OCI-LY7 (cell line): ENCODE data around the gene VEPH1. TPM values are rescaled to one million over a fixed set of nuclear protein-coding genes. Genes with fewer than 3 reads are reported as not detected.

Experiments
- BruUV-seq: library from RNA; stranded (reverse); fragments of 400-500 nt; replicated peaks from 2 replicates; lab custom pipeline; 2021; lab: Mats Ljungman, UMichigan
- CTCF ChIA-PET: fragments of 300-600 bp; sonication (Branson Sonifier 250); formaldehyde crosslinking; loops from one replicate; lab custom pipeline; 2022; ENCODE audit warnings: antibody characterized with exemption; ENCODE audit not compliant: unreplicated experiment; lab: Charles Lee
- POLR2A ChIA-PET: fragments of 300-600 bp; sonication (Branson Sonifier 250); formaldehyde crosslinking; loops from one replicate; lab custom pipeline; 2022; ENCODE audit warnings: antibody characterized with exemption; lab: Charles Lee
- DNase-seq: peaks from one replicate; pipeline ENCODE4 v3.0.0-alpha.2; 2015; ENCODE audit warnings: low spot score
- H2AFZ ChIP-seq: fragments of 200-600 bp; sonication (generic), shearing (Covaris generic); 2 replicates; pipeline ENCODE4 v1.6.1; 2014; ENCODE audit warnings: mild to moderate bottlenecking, antibody characterized with exemption, low read length, moderate library complexity
- H3K27ac ChIP-seq: fragments of 200-600 bp; sonication (generic); 2 replicates; pipeline ENCODE4 v1.5.1; 2014; ENCODE audit warnings: mixed run types, low read depth, mild to moderate bottlenecking, moderate library complexity, low read length, inconsistent platforms; ENCODE audit not compliant: poor library complexity, severe bottlenecking
- H3K36me3 ChIP-seq: fragments of 200-600 bp; sonication (generic); 2 replicates; pipeline ENCODE4 v1.6.1; 2014; ENCODE audit warnings: mild to moderate bottlenecking, antibody characterized with exemption, low read length, moderate library complexity, mixed read lengths; ENCODE audit not compliant: insufficient read depth
- H3K4me1 ChIP-seq: fragments of 200-600 bp; sonication (generic); 2 replicates; pipeline ENCODE4 v1.5.1; 2014; ENCODE audit warnings: mild to moderate bottlenecking, low read length; ENCODE audit not compliant: insufficient read depth, poor library complexity, severe bottlenecking
- H3K4me2 ChIP-seq: fragments of 200-600 bp; sonication (generic); 2 replicates; pipeline ENCODE4 v1.6.1; 2014; ENCODE audit warnings: mild to moderate bottlenecking, low read length
- H3K4me3 ChIP-seq: fragments of 200-600 bp; sonication (generic); 2 replicates; pipeline ENCODE4 v1.5.1; 2014; ENCODE audit warnings: mild to moderate bottlenecking, low read depth, low read length; ENCODE audit not compliant: poor library complexity, severe bottlenecking
- H3K79me2 ChIP-seq: fragments of 200-600 bp; sonication (generic); 2 replicates; pipeline ENCODE4 v1.6.1; 2016; ENCODE audit warnings: low read depth, mild to moderate bottlenecking, low read length, moderate library complexity, mixed read lengths; ENCODE audit not compliant: insufficient read depth
- H3K9me2 ChIP-seq: fragments of 200-600 bp; sonication (generic); 2 replicates; pipeline ENCODE4 v1.6.1; 2016; ENCODE audit warnings: mild to moderate bottlenecking, low read length, mixed read lengths; ENCODE audit not compliant: insufficient read depth
- H3K9me3 ChIP-seq: fragments of 200-600 bp; sonication (generic); 2 replicates; pipeline ENCODE4 v1.6.1; 2014; ENCODE audit warnings: mild to moderate bottlenecking, mixed run types, low read length, mixed read lengths
- H4K20me1 ChIP-seq: fragments of 200-600 bp; sonication (generic); 2 replicates; pipeline ENCODE4 v1.6.1; 2014; ENCODE audit warnings: mild to moderate bottlenecking, antibody characterized with exemption, low read length, moderate library complexity, mixed read lengths; ENCODE audit not compliant: insufficient read depth
- EZH2phosphoT487 ChIP-seq: fragments of 200-600 bp; sonication (generic); IDR thresholded peaks from 2 replicates; pipeline ENCODE4 v1.6.1; 2018; ENCODE audit warnings: low read depth, borderline replicate concordance, mild to moderate bottlenecking, mixed run types, antibody characterized with exemption, low read length, moderate library complexity, mixed read lengths
- intact Hi-C: fragments of 100-400 bp; cut with micrococcal nuclease; formaldehyde crosslinking; loops from one replicate; pipeline ENCODE4 v1.10.0; 2022; ENCODE audit not compliant: unreplicated experiment
- total RNA-seq, 2 experiments: library from RNA; depleted of rRNA in 1 of 2; stranded (reverse); fragments of >200 nt in 1 of 2; shearing (Covaris generic) in 1 of 2; gene quantifications; 2 replicates each; pipeline ENCODE4 v1.2.3, GENCODE V29; 2014 to 2022
- TF ChIP-seq, protein P1 (sequence below): fragments of 200-600 bp; sonication (generic); conservative IDR thresholded peaks from 2 replicates; pipeline ENCODE4 v1.5.1; 2014; ENCODE audit warnings: mild to moderate bottlenecking, antibody characterized with exemption, low read length, moderate library complexity, mixed read lengths

VEPH1 gene
- total RNA-seq, 2 experiments from 2014 or later = not detected

DNA sequence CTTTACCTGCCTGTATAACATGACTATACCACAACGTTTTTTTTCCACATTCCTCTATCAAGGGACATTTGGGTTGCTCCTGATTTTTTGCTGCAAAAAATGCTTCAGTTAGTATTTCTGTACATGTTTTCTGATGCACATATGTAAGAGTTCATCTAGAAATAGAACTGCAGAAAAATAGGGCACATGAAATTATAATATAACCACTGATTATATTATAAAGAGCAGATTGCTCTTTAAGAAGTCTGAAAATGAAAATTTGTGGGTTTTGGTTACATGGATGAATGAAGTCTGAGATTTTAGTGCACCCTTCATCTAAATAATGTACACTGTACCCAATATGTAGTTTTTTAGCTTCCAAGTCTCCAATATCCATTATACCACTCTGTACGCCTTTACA, 196.7 kb downstream of the VEPH1 start:
- Histone ChIP-seq H4K20me1 (no peaks in the 10 kb centered on the region), H3K9me2 (no peaks in the 10 kb centered on the region), H3K79me2 (no peaks in the 10 kb centered on the region), H3K9me3 (no peaks in the 10 kb centered on the region), H3K4me1 (no peaks in the 10 kb centered on the region), H2AFZ (no peak overlapping the region), H3K36me3 (no peaks in the 10 kb centered on the region), H3K4me2 (no peak overlapping the region), H3K4me3 (no peak overlapping the region), H3K27ac (no peak overlapping the region)
- CTCF ChIA-PET = no interaction called here
- no TSS peak for BruUV-seq
- POLR2A ChIA-PET = interaction anchor here (0.6 to 1.0 kb wide), 3 partner anchors 15 to 1375 kb away, joined by 3 to 5 read pairs (median 3); no protein-coding TSS in a partner anchor
- intact Hi-C loops = no loop called here
- DNase-seq = no peak
- TF ChIP-seq, protein P1, sequence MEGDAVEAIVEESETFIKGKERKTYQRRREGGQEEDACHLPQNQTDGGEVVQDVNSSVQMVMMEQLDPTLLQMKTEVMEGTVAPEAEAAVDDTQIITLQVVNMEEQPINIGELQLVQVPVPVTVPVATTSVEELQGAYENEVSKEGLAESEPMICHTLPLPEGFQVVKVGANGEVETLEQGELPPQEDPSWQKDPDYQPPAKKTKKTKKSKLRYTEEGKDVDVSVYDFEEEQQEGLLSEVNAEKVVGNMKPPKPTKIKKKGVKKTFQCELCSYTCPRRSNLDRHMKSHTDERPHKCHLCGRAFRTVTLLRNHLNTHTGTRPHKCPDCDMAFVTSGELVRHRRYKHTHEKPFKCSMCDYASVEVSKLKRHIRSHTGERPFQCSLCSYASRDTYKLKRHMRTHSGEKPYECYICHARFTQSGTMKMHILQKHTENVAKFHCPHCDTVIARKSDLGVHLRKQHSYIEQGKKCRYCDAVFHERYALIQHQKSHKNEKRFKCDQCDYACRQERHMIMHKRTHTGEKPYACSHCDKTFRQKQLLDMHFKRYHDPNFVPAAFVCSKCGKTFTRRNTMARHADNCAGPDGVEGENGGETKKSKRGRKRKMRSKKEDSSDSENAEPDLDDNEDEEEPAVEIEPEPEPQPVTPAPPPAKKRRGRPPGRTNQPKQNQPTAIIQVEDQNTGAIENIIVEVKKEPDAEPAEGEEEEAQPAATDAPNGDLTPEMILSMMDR = no peak
- TF ChIP-seq EZH2phosphoT487 = no peak

DNA sequence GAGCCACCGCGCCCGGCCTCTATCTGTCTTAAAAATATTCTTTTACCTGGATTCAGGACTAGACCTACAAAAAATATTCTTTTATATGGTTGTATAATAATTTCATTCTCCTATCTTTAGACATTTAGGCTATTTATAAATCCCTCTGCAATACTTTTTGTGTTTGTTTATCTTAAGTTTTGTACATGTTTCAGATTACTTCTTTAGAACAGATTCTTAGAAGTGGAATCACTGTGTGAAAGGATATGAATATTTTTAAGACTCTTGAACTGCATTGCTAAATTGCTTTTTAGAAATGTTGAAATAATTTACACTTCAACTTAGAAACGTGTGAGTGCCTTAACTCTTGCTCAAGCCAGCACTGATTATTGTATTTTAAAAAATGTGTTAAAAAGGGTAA, 197.8 kb downstream of the VEPH1 start:
- DNase-seq = no peak
- H3K9me2 ChIP-seq = no peaks in the 10 kb centered on the region
- no peak overlapping the region for H3K4me3 ChIP-seq
- ChIA-PET CTCF (no interaction called here), POLR2A (interaction anchor here (0.6 kb wide), 2 partner anchors 16 to 1256 kb away, joined by 3 read pairs; no protein-coding TSS in a partner anchor)
- H4K20me1 ChIP-seq = no peaks in the 10 kb centered on the region
- no peaks in the 10 kb centered on the region for H3K4me1 ChIP-seq
- no peaks in the 10 kb centered on the region for H3K9me3 ChIP-seq
- no peak overlapping the region for H3K4me2 ChIP-seq
- no peaks in the 10 kb centered on the region for H3K79me2 ChIP-seq
- intact Hi-C loops = no loop called here
- no peak overlapping the region for H2AFZ ChIP-seq
- no peak overlapping the region for H3K27ac ChIP-seq
- H3K36me3 ChIP-seq = no peaks in the 10 kb centered on the region
- no TSS peak for BruUV-seq
- TF ChIP-seq, protein P1 = no peak
- TF ChIP-seq EZH2phosphoT487 = no peak

DNA sequence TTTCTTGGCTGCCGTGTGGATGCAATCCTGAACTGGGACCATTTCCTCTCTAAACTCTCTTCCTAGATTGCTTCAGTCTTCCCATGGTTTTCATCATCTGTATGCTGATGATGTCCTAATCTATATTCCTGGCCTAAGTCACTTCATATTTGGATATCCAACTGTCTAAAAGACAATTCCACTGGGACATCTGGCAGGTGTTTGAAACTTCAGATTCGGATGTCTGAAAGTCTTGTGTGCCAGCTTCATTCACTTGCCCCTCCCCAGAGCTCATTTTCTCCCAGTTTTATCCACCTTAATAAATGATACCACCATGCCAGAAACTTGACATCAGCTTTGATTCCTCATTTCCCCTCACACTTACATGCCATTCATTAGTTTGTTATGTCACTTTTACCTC, 201.5 kb downstream of the VEPH1 start:
- Histone ChIP-seq H3K4me2 (no peak overlapping the region), H2AFZ (no peak overlapping the region), H3K4me3 (no peak overlapping the region), H4K20me1 (no peaks in the 10 kb centered on the region), H3K79me2 (no peaks in the 10 kb centered on the region), H3K36me3 (no peaks in the 10 kb centered on the region), H3K9me3 (no peaks in the 10 kb centered on the region), H3K4me1 (no peaks in the 10 kb centered on the region), H3K27ac (no peak overlapping the region), H3K9me2 (no peaks in the 10 kb centered on the region)
- TF ChIP-seq EZH2phosphoT487 = no peak
- TF ChIP-seq, protein P1 = no peak
- CTCF ChIA-PET = no interaction called here
- POLR2A ChIA-PET = no interaction called here
- intact Hi-C loops = no loop called here
- no TSS peak for BruUV-seq
- no peak for DNase-seq
